DMS53 treated with DMSO at 0.1 percent for 48 hours (cell line): ENCODE results near the gene TPM1.

Experiments
- DNase-seq: peaks from one replicate; lab custom pipeline; 2025; ENCODE audit not compliant: unreplicated experiment; lab: John Stamatoyannopoulos, UW

Gene TPM1

GRCh38 chr15:63073497-63074172, 31.1 kb downstream of the TPM1 start:
- no peak for DNase-seq

GRCh38 chr15:63075015-63075983, 32.8 kb downstream of the TPM1 start:
- DNase-seq, result no peak

- no peak for DNase-seq
These were observed 33.6 kb downstream of the TPM1 start for GRCh38 chr15:63075984-63076713.

GRCh38 chr15:63076714-63077046, 34.1 kb downstream of the TPM1 start:
- DNase-seq, result no peak

GRCh38 chr15:63077952-63078351, 35.4 kb downstream of the TPM1 start:
- no peak for DNase-seq

GRCh38 chr15:63079947-63080626, 37.5 kb downstream of the TPM1 start:
- DNase-seq, result no peak

- DNase-seq, result no peak
These were observed 38.2 kb downstream of the TPM1 start for GRCh38 chr15:63080634-63081250.

GRCh38 chr15:63082366-63082765, 39.8 kb downstream of the TPM1 start:
- no peak for DNase-seq

GRCh38 chr15:63083044-63083443, 40.5 kb downstream of the TPM1 start:
- DNase-seq, result no peak

GRCh38 chr15:63083541-63083940, 41.0 kb downstream of the TPM1 start:
- no peak for DNase-seq

GRCh38 chr15:63084806-63085205, 42.3 kb downstream of the TPM1 start:
- no peak for DNase-seq

- DNase-seq, result no peak
These were observed 42.7 kb downstream of the TPM1 start for GRCh38 chr15:63085289-63085688.

GRCh38 chr15:63086271-63086670, 43.7 kb downstream of the TPM1 start:
- DNase-seq, result no peak

- no peak for DNase-seq
These were observed 44.4 kb downstream of the TPM1 start for GRCh38 chr15:63086947-63087346.

GRCh38 chr15:63088533-63089245, 46.1 kb downstream of the TPM1 start:
- DNase-seq, result no peak

- DNase-seq, result no peak
These were observed 46.9 kb downstream of the TPM1 start for GRCh38 chr15:63089260-63090043.

- no peak for DNase-seq
These were observed 47.9 kb downstream of the TPM1 start for GRCh38 chr15:63090472-63090871.

GRCh38 chr15:63090887-63091286, 48.3 kb downstream of the TPM1 start:
- DNase-seq, result no peak
